ENCODE data around the gene CLMP. TPM values are rescaled to one million over a fixed set of nuclear protein-coding genes. Genes with fewer than 3 reads are reported as not detected.
A peak's percentile ranks its signal among the peaks of the same experiment; 100 is the strongest.

The CLMP gene
- total and polyA plus RNA-seq, 9 of the 15 experiments (the other 6 are each of a cell fraction or from before 2014, with no cell fraction given) = 0.02 to 0.15 (median 0.03) TPM; not detected in 6

Small RNA genes lying within 50 kb of the gene (small RNA-seq; reads per million reads assigned to genes)
- gene RPL31P47 (not detected), gene SNORD14C (not detected), gene SNORD14D (not detected), gene SNORD14E (715 reads per million, percentile 99 among the genes with 10 or more reads in this experiment)

Other genes with a start within 250 kb of the CLMP start
- not detected in 2 replicates for gene BSX, start 213.4 kb downstream of the CLMP start, total RNA-seq (2014; rRNA removed)
- not detected in 2 replicates for gene BSX, start 213.4 kb downstream of the CLMP start, total RNA-seq (2014; rRNA removed; fragmentation: Illumina TruSeq; extraction: Trizol)
- not detected in 2 replicates for gene BSX, start 213.4 kb downstream of the CLMP start, total RNA-seq (2015; rRNA removed; fragmentation: Illumina TruSeq; extraction: Trizol)
- not detected in 2 replicates for gene BSX, start 213.4 kb downstream of the CLMP start, total RNA-seq (2021)
- not detected in 2 replicates for gene BSX, start 213.4 kb downstream of the CLMP start, polyA plus RNA-seq (2011; rRNA removed)
- gene BSX, start 213.4 kb downstream of the CLMP start, polyA plus RNA-seq (2014; fragmentation: Illumina TruSeq; extraction: Trizol) = not detected in 2 replicates
- not detected for gene BSX, start 213.4 kb downstream of the CLMP start, polyA plus RNA-seq (2014; fragmentation: Nextera tagmentation; extraction: Ambion mirVana)
- gene BSX, start 213.4 kb downstream of the CLMP start, polyA plus RNA-seq (2014; rRNA removed) = not detected in 2 replicates
- 1,997 and 2,012 TPM in 2 replicates for gene HSPA8, start 133.1 kb downstream of the CLMP start, total RNA-seq (2014; rRNA removed)
- gene HSPA8, start 133.1 kb downstream of the CLMP start, total RNA-seq (2014; rRNA removed; fragmentation: Illumina TruSeq; extraction: Trizol) = 3,028 and 3,355 TPM in 2 replicates
- 3,824 and 3,966 TPM in 2 replicates for gene HSPA8, start 133.1 kb downstream of the CLMP start, total RNA-seq (2015; rRNA removed; fragmentation: Illumina TruSeq; extraction: Trizol)
- 1,725 and 2,194 TPM in 2 replicates for gene HSPA8, start 133.1 kb downstream of the CLMP start, total RNA-seq (2021)
- gene HSPA8, start 133.1 kb downstream of the CLMP start, polyA plus RNA-seq (2011; rRNA removed) = 2,026 and 3,646 TPM in 2 replicates
- gene HSPA8, start 133.1 kb downstream of the CLMP start, polyA plus RNA-seq (2014; fragmentation: Illumina TruSeq; extraction: Trizol) = 2,832 and 3,374 TPM in 2 replicates
- 1,000 to 10,000 TPM; 1,250 to 2,773 TPM for gene HSPA8, start 133.1 kb downstream of the CLMP start, polyA plus RNA-seq (2014; fragmentation: Nextera tagmentation; extraction: Ambion mirVana)
- gene HSPA8, start 133.1 kb downstream of the CLMP start, polyA plus RNA-seq (2014; rRNA removed) = 1,654 and 2,779 TPM in 2 replicates
- gene GRAMD1B, start 235.0 kb upstream of the CLMP start, total RNA-seq (2014; rRNA removed) = not detected in 2 replicates
- gene GRAMD1B, start 235.0 kb upstream of the CLMP start, total RNA-seq (2014; rRNA removed; fragmentation: Illumina TruSeq; extraction: Trizol) = not detected in 2 replicates
- gene GRAMD1B, start 235.0 kb upstream of the CLMP start, total RNA-seq (2015; rRNA removed; fragmentation: Illumina TruSeq; extraction: Trizol) = not detected in 2 replicates
- gene GRAMD1B, start 235.0 kb upstream of the CLMP start, total RNA-seq (2021) = 0.31 TPM in 2 replicates
- gene GRAMD1B, start 235.0 kb upstream of the CLMP start, polyA plus RNA-seq (2011; rRNA removed) = not detected in 2 replicates
- gene GRAMD1B, start 235.0 kb upstream of the CLMP start, polyA plus RNA-seq (2014; fragmentation: Illumina TruSeq; extraction: Trizol) = not detected in 2 replicates
- gene GRAMD1B, start 235.0 kb upstream of the CLMP start, polyA plus RNA-seq (2014; fragmentation: Nextera tagmentation; extraction: Ambion mirVana) = not detected
- not detected in 2 replicates for gene GRAMD1B, start 235.0 kb upstream of the CLMP start, polyA plus RNA-seq (2014; rRNA removed)

All from K562 (cell line).